ENCODE data around the gene S100A10.

The S100A10 gene

DNA sequence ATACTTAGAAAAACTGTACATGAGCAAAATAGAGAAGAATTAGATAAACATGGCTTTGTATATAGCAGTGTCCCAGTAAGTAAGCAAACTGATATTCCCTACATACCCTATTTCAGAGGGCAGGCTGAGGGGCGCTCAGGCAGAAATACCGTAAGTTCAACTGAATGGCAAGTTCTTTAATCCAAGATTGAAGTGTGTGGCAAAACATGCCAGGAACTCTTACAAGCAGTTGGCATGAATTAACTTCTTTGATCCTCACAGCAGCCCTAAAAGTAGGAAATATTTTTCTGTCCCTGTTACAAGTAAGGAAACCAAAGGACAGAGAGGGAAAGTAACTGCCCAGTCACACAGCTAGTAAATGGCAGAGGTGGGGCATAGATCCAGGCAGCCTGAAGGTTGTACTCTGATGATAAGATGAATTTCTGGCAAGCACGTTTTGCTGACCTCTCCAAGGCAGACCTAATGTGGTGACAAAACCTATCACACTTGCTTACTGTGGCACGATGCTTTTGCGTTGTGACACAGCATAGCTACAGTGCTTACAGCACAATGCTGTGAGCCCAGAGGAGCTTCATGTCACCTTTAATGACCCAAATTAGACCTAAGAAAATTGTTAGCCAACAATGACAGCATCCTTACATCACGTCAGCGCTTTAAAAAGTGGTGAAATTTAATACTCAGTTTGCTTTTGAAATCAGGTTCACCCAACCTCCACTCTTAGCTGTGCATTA is 49.4 kb downstream of the S100A10 start:
- Histone ChIP-seq H2AFZ (ENCODE audit: low read depth) (no peak overlapping the region), H3K4me2 (no peak overlapping the region)

DNA sequence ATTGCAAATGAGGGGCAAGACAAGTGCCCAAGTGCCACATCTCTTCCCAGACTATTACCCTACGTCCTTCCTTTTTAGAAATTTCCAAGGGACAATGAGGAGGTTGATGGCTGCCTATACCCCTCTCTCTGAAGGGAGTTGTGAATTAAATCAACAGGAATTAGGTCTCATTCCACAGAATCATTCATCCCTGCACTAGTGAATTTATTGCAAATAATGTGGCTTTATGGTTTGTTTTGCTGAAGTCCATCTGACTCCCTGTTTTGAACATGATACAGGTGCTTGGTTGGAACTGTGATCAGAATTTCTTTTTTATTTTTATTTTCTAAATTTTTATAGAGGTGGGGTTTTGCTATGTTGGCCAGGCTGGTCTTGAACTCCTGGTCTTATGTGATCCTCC is 50.1 kb downstream of the S100A10 start:
- no peak overlapping the region for H3K27ac ChIP-seq
- no peaks in the 10 kb centered on the region for H4K20me1 ChIP-seq (ENCODE audit: insufficient read depth)
- TF ChIP-seq, protein P1, sequence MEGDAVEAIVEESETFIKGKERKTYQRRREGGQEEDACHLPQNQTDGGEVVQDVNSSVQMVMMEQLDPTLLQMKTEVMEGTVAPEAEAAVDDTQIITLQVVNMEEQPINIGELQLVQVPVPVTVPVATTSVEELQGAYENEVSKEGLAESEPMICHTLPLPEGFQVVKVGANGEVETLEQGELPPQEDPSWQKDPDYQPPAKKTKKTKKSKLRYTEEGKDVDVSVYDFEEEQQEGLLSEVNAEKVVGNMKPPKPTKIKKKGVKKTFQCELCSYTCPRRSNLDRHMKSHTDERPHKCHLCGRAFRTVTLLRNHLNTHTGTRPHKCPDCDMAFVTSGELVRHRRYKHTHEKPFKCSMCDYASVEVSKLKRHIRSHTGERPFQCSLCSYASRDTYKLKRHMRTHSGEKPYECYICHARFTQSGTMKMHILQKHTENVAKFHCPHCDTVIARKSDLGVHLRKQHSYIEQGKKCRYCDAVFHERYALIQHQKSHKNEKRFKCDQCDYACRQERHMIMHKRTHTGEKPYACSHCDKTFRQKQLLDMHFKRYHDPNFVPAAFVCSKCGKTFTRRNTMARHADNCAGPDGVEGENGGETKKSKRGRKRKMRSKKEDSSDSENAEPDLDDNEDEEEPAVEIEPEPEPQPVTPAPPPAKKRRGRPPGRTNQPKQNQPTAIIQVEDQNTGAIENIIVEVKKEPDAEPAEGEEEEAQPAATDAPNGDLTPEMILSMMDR (conservative IDR thresholded peaks at IDR 0.05; ENCODE audit: low read depth, low read length) = no peak
- H3K9ac ChIP-seq = no peak overlapping the region
- H3K27me3 ChIP-seq (ENCODE audit: insufficient read depth, low read depth) = no peaks in the 10 kb centered on the region
- no peak overlapping the region for H3K4me2 ChIP-seq
- H3K36me3 ChIP-seq (ENCODE audit: insufficient read depth) = no peaks in the 10 kb centered on the region
- no peaks in the 10 kb centered on the region for H3K79me2 ChIP-seq (ENCODE audit: insufficient read depth, low read depth)
- no peaks in the 10 kb centered on the region for H3K4me1 ChIP-seq (ENCODE audit: low read depth, poor library complexity, severe bottlenecking)
- H2AFZ ChIP-seq (ENCODE audit: low read depth) = no peak overlapping the region
- no peak overlapping the region for H3K4me3 ChIP-seq (IDR thresholded peaks at IDR 0.05; ENCODE audit: insufficient read depth, low read depth, low read length)

More for the DNA sequence above, 49.4 kb downstream of the S100A10 start:
- no peak overlapping the region for H3K4me3 ChIP-seq (IDR thresholded peaks at IDR 0.05; ENCODE audit: insufficient read depth, low read depth, low read length)
- no peaks in the 10 kb centered on the region for H3K27me3 ChIP-seq (ENCODE audit: insufficient read depth, low read depth)
- H4K20me1 ChIP-seq (ENCODE audit: insufficient read depth) = no peaks in the 10 kb centered on the region
- no peaks in the 10 kb centered on the region for H3K4me1 ChIP-seq (ENCODE audit: low read depth, poor library complexity, severe bottlenecking)
- H3K9ac ChIP-seq = no peak overlapping the region
- H3K27ac ChIP-seq = no peak overlapping the region
- TF ChIP-seq, protein P1 (conservative IDR thresholded peaks at IDR 0.05; ENCODE audit: low read depth, low read length) = no peak
- H3K79me2 ChIP-seq (ENCODE audit: insufficient read depth, low read depth) = no peaks in the 10 kb centered on the region
- no peaks in the 10 kb centered on the region for H3K36me3 ChIP-seq (ENCODE audit: insufficient read depth)

DNA sequence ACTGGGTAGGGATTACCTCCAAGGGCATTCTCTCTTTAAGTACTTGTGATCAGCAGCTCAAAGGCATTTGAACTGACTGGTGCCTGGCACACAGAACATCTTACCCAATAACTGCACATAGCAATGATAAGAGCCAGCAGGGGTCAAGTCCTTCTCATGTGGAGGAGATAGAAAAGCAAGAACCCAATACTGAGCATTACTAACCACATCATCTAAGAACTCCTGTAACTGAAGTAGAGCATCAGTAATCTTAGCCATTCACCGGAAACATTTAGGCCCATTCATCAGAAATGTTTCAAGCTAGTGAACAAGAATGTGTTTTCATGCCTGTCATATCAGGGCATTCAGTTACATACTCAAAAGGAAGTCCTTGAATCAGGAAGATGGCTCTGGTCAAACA is 50.8 kb downstream of the S100A10 start:
- no peak overlapping the region for H2AFZ ChIP-seq (ENCODE audit: low read depth)
- TF ChIP-seq, protein P1 (conservative IDR thresholded peaks at IDR 0.05; ENCODE audit: low read depth, low read length) = no peak
- H3K79me2 ChIP-seq (ENCODE audit: insufficient read depth, low read depth) = no peaks in the 10 kb centered on the region
- no peak overlapping the region for H3K9ac ChIP-seq
- H3K4me2 ChIP-seq = no peak overlapping the region
- no peaks in the 10 kb centered on the region for H3K36me3 ChIP-seq (ENCODE audit: insufficient read depth)
- H3K4me3 ChIP-seq (IDR thresholded peaks at IDR 0.05; ENCODE audit: insufficient read depth, low read depth, low read length) = no peak overlapping the region
- no peaks in the 10 kb centered on the region for H4K20me1 ChIP-seq (ENCODE audit: insufficient read depth)
- no peak overlapping the region for H3K27ac ChIP-seq
- H3K27me3 ChIP-seq (ENCODE audit: insufficient read depth, low read depth) = no peaks in the 10 kb centered on the region
- no peaks in the 10 kb centered on the region for H3K4me1 ChIP-seq (ENCODE audit: low read depth, poor library complexity, severe bottlenecking)

DNA sequence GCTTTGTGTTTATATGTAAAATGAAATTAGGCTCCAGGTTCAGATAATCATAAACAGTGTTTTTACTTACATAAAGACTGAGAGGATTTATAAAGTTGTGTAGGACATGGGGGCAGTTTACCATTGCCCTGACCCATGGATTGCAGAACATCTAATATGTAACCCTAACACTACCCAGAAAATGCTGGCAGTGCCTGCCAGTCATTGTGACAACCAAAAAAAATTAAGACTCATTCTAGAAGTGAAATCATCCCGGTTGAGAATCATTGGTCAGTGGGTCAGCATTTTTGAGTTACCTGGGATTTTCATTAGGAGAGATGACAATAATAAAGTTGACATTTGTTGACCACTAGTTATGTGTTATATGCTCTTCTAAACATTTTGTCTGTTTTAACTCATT is 53.1 kb downstream of the S100A10 start:
- no peak overlapping the region for H3K27ac ChIP-seq
- TF ChIP-seq, protein P1 (conservative IDR thresholded peaks at IDR 0.05; ENCODE audit: low read depth, low read length) = no peak
- no peak overlapping the region for H3K4me3 ChIP-seq (IDR thresholded peaks at IDR 0.05; ENCODE audit: insufficient read depth, low read depth, low read length)
- no peak overlapping the region for H3K4me2 ChIP-seq
- H2AFZ ChIP-seq (ENCODE audit: low read depth) = no peak overlapping the region
- no peaks in the 10 kb centered on the region for H4K20me1 ChIP-seq (ENCODE audit: insufficient read depth)
- H3K36me3 ChIP-seq (ENCODE audit: insufficient read depth) = no peaks in the 10 kb centered on the region
- no peaks in the 10 kb centered on the region for H3K27me3 ChIP-seq (ENCODE audit: insufficient read depth, low read depth)
- H3K4me1 ChIP-seq (ENCODE audit: low read depth, poor library complexity, severe bottlenecking) = no peaks in the 10 kb centered on the region
- no peaks in the 10 kb centered on the region for H3K79me2 ChIP-seq (ENCODE audit: insufficient read depth, low read depth)
- H3K9ac ChIP-seq = no peak overlapping the region

All from KMS-11 (cell line).